Measurements from ENCODE around the gene PSMD13. TPM values are rescaled to one million over a fixed set of nuclear protein-coding genes. Genes with fewer than 3 reads are reported as not detected.
"Not testable (repeated sequence)": the region's sequence is repeated elsewhere in the genome, so short reads cannot be mapped to it uniquely, and the experiment has no call there.

Gene PSMD13
- total and polyA plus RNA-seq, 2 experiments from 2014 or later: 91.8 to 146 TPM

GRCh38 chr11:235997-236773, 591 bp upstream of the PSMD13 start, which contains the start of gene SIRT3:
Gene SIRT3 (minus strand): TSS chr11:236342. CDS start chr11:236328, 14 bp downstream.
- peak within 1 kb of the TSS; percentile 99 for H3K4me2 ChIP-seq
- TF ChIP-seq EZH2phosphoT487 (IDR thresholded peaks at IDR 0.05; ENCODE audit: low read depth, severe bottlenecking, unreplicated experiment): no peak
- TF ChIP-seq CTCF (IDR thresholded peaks at IDR 0.05; ENCODE audit: poor library complexity): no peak
- TF ChIP-seq EZH2 (IDR thresholded peaks at IDR 0.05; ENCODE audit: borderline replicate concordance): no peak
- peak within 1 kb of the TSS; percentile 100 for H2AFZ ChIP-seq
- H3K27ac ChIP-seq: peak within 1 kb of the TSS; percentile 100
- H3K27me3 ChIP-seq: no peaks in the 10 kb centered on the region
- peaks cover 10% of the 10 kb centered on the region for H3K4me1 ChIP-seq (ENCODE audit: insufficient read depth)
- peak within 1 kb of the TSS; percentile 91 for H3K4me3 ChIP-seq
- no peaks in the 10 kb centered on the region for H3K36me3 ChIP-seq (replicated peaks; ENCODE audit: insufficient read depth, low read depth)
- H3K9me3 ChIP-seq (ENCODE audit: low read depth): no peaks in the 10 kb centered on the region
- peak; percentile 94 for DNase-seq (ENCODE audit: low spot score)
- H3K79me2 ChIP-seq: peaks cover 63% of the 10 kb centered on the region
- WGBS (ENCODE audit: low lambda C conversion rate, missing lambda C conversion rate): 0% methylated on average over 33 of the region's 70 CpGs
- no peaks in the 10 kb centered on the region for H4K20me1 ChIP-seq (ENCODE audit: insufficient read depth, poor library complexity, severe bottlenecking)
- no peaks in the 10 kb centered on the region for H3K9me2 ChIP-seq (replicated peaks; ENCODE audit: insufficient read depth)

GRCh38 chr11:238346-238745, 1.6 kb downstream of the PSMD13 start:
- 85% methylated on average over 7 of the region's 7 CpGs for WGBS (ENCODE audit: low lambda C conversion rate, missing lambda C conversion rate)
- H4K20me1 ChIP-seq (ENCODE audit: insufficient read depth, poor library complexity, severe bottlenecking); H2AFZ ChIP-seq; H3K27ac ChIP-seq; H3K9me2 ChIP-seq (replicated peaks; ENCODE audit: insufficient read depth); H3K4me1 ChIP-seq (ENCODE audit: insufficient read depth); H3K36me3 ChIP-seq (replicated peaks; ENCODE audit: insufficient read depth, low read depth); DNase-seq (ENCODE audit: low spot score); H3K9me3 ChIP-seq (ENCODE audit: low read depth); H3K4me3 ChIP-seq; H3K27me3 ChIP-seq: not testable (repeated sequence)
- H3K4me2 ChIP-seq: peak overlapping the region; percentile 99
- H3K79me2 ChIP-seq: peaks cover 60% of the 10 kb centered on the region

- H2AFZ ChIP-seq: no peak overlapping the region
- H3K27me3 ChIP-seq: no peaks in the 10 kb centered on the region
- 78% methylated on average over 1 of the region's 1 CpG for WGBS (ENCODE audit: low lambda C conversion rate, missing lambda C conversion rate)
- peaks cover 42% of the 10 kb centered on the region for H3K79me2 ChIP-seq
- H3K4me1 ChIP-seq (ENCODE audit: insufficient read depth): peaks cover 3% of the 10 kb centered on the region
- no peak overlapping the region for H3K4me2 ChIP-seq
- TF ChIP-seq EZH2phosphoT487 (IDR thresholded peaks at IDR 0.05; ENCODE audit: low read depth, severe bottlenecking, unreplicated experiment) (no peak), CTCF (IDR thresholded peaks at IDR 0.05; ENCODE audit: poor library complexity) (no peak), EZH2 (IDR thresholded peaks at IDR 0.05; ENCODE audit: borderline replicate concordance) (no peak)
- H3K9me2 ChIP-seq (replicated peaks; ENCODE audit: insufficient read depth): no peaks in the 10 kb centered on the region
- no peak overlapping the region for H3K27ac ChIP-seq
- no peaks in the 10 kb centered on the region for H4K20me1 ChIP-seq (ENCODE audit: insufficient read depth, poor library complexity, severe bottlenecking)
- H3K36me3 ChIP-seq (replicated peaks; ENCODE audit: insufficient read depth, low read depth): no peaks in the 10 kb centered on the region
- no peak for DNase-seq (ENCODE audit: low spot score)
- H3K4me3 ChIP-seq: no peak overlapping the region
- H3K9me3 ChIP-seq (ENCODE audit: low read depth): no peaks in the 10 kb centered on the region
These were observed 3.5 kb downstream of the PSMD13 start for GRCh38 chr11:240315-240714.

- H3K4me1 ChIP-seq (ENCODE audit: insufficient read depth): peaks cover 3% of the 10 kb centered on the region
- H3K4me2 ChIP-seq: no peak overlapping the region
- H4K20me1 ChIP-seq (ENCODE audit: insufficient read depth, poor library complexity, severe bottlenecking): no peaks in the 10 kb centered on the region
- 98% methylated on average over 5 of the region's 5 CpGs for WGBS (ENCODE audit: low lambda C conversion rate, missing lambda C conversion rate)
- H3K9me3 ChIP-seq (ENCODE audit: low read depth): no peaks in the 10 kb centered on the region
- no peak for TF ChIP-seq EZH2phosphoT487 (IDR thresholded peaks at IDR 0.05; ENCODE audit: low read depth, severe bottlenecking, unreplicated experiment)
- TF ChIP-seq EZH2 (IDR thresholded peaks at IDR 0.05; ENCODE audit: borderline replicate concordance): no peak
- no peak for TF ChIP-seq CTCF (IDR thresholded peaks at IDR 0.05; ENCODE audit: poor library complexity)
- H3K79me2 ChIP-seq: peaks cover 41% of the 10 kb centered on the region
- H3K27ac ChIP-seq: no peak overlapping the region
- H2AFZ ChIP-seq: no peak overlapping the region
- no peak for DNase-seq (ENCODE audit: low spot score)
- no peaks in the 10 kb centered on the region for H3K9me2 ChIP-seq (replicated peaks; ENCODE audit: insufficient read depth)
- no peaks in the 10 kb centered on the region for H3K27me3 ChIP-seq
- H3K36me3 ChIP-seq (replicated peaks; ENCODE audit: insufficient read depth, low read depth): no peaks in the 10 kb centered on the region
- H3K4me3 ChIP-seq: no peak overlapping the region
These were observed 4.9 kb downstream of the PSMD13 start for GRCh38 chr11:241634-242033.

All from hepatocyte (in vitro differentiated cells).